GM13976 (cell line): ENCODE results near the gene CD69.

Source experiments
- DNase-seq: peaks from one replicate; pipeline ENCODE4 v3.0.0; 2012; ENCODE audit warnings: low spot score
- CTCF ChIP-seq: IDR thresholded peaks from 2 replicates; pipeline ENCODE4 v1.5.1; 2012; ENCODE audit warnings: borderline replicate concordance, mild to moderate bottlenecking; ENCODE audit not compliant: insufficient read depth; ENCODE audit errors: extremely low read depth, missing control alignments, control extremely low read depth
- in situ Hi-C: fragments of 300-500 bp; cut with MboI; formaldehyde crosslinking; loops from one replicate; pipeline ENCODE4 v1.12.0; 2022; ENCODE audit warnings: low sequenced_read_pairs, mixed read lengths, inconsistent platforms; ENCODE audit not compliant: unreplicated experiment

The CD69 gene

GRCh38 chr12:9799961-9800360 is 39.3 kb upstream of the CD69 start:
- no peak for TF ChIP-seq CTCF
- DNase-seq: no peak
- in situ Hi-C loops: loop anchor here (5.0 to 25.0 kb wide), 2 partner anchors 53 to 337 kb away; partner anchors contain the start of gene CLEC7A

GRCh38 chr12:9797722-9798619 is 37.3 kb upstream of the CD69 start:
- DNase-seq: peak; percentile 32
- TF ChIP-seq CTCF: peak; percentile 64
- in situ Hi-C loops: no loop called here

GRCh38 chr12:9796971-9797370 is 36.3 kb upstream of the CD69 start:
- DNase-seq: no peak
- in situ Hi-C loops: no loop called here
- TF ChIP-seq CTCF: no peak

GRCh38 chr12:9796346-9796745 is 35.6 kb upstream of the CD69 start:
- no peak for DNase-seq
- in situ Hi-C loops: no loop called here
- TF ChIP-seq CTCF: no peak

- TF ChIP-seq CTCF: no peak
- in situ Hi-C loops: no loop called here
- no peak for DNase-seq
Measured at GRCh38 chr12:9795945-9796344, 35.2 kb upstream of the CD69 start.

GRCh38 chr12:9794484-9795093 is 33.9 kb upstream of the CD69 start:
- DNase-seq: no peak
- in situ Hi-C loops: no loop called here

More at GRCh38 chr12:9794484-9795093, 33.9 kb upstream of the CD69 start:
- TF ChIP-seq CTCF: no peak
